Erythroblast (primary cell): ENCODE measurements around the gene BMERB1.

Experiments used
- GATA1 ChIP-seq: IDR thresholded peaks from 2 replicates; pipeline ENCODE4 v1.6.1; 2011; ENCODE audit warnings: low read depth, mild to moderate bottlenecking, control low read depth, low read length, moderate library complexity
- POLR2A ChIP-seq: IDR thresholded peaks from 2 replicates; pipeline ENCODE4 v1.6.1; 2011; ENCODE audit warnings: mild to moderate bottlenecking, low read length

DNA sequence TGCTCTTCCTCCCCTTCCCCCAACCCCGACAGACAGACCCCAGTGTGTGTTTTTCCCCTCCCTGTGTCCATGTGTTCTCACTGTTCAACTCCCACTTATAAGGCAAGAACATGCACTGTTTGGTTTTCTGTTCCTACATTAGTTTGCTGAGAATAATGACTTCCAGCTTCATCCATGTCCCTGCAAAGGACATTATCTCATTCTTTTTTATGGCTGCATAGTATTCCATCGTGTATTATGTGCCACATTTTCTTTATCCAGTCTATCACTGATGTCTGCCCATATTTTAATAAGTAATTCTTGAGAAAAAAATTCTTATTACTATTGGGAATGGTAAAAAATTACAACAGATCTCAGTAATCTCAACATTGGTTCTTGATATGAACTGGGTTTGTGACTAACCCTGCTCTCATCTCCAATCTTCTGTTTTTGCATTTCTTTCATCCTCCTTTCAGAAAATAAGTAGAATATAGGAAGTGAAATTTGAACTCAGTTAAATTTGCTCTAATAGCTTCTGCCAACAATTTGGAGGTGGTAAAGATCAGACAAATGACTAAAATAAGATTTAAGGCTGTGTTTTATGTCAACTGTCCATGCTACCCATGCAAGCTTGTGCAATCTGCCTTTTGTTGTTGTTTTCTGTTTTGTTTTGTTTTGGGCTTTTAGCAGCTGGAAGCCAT, 197.5 kb downstream of the BMERB1 start:
- TF ChIP-seq POLR2A (no peak), GATA1 (no peak)
